NB4 (cell line): ENCODE results near the gene MIDN.

ENCODE experiments used
- POLR2A ChIP-seq: IDR thresholded peaks from 2 replicates; pipeline ENCODE4 v1.6.1; 2011; ENCODE audit warnings: mild to moderate bottlenecking; ENCODE audit not compliant: insufficient read length; ENCODE audit errors: extremely low read depth
- TF ChIP-seq, protein P1 (sequence below): IDR thresholded peaks from one replicate; pipeline ENCODE4 v1.5.1; 2012; ENCODE audit warnings: low read depth, low read length

DNA sequence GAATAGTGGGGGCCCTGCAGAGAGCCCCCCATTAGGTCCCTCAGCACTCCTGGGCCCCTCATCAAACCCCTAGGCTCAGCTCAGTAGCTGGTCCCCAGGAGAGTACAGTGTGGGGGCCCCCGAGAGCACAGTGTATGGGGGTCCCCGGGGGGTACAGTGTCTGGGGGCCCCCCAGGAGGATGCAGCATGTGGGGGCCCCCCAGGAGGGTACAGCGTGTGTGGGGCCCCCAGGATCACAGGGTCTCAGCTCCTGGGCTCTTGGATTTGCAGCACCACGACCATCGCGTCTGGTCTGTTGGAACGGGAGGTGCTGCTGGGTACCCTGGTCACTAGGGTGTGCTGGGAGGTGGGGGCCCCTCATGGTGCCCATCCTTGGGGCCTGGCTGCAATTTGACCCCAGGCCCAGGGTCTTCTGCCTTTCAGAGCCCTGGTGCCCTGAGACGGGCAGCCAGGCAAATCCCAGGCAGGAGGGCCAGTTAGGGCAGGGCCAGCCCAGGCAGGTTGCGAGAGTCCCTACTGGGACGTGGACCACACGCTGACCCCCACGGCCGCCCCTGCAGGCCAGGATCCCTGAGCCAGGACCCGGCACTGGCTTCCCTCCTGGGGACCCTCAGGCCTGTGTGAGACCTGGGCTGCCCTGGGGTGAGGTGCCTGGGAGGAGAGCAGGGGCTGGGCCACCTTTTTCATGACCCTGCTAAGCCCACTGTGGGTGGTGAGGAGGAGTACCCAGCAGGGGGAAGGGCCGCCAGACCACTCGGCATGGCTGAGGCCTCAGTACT lies 24.1 kb upstream of the MIDN start:
- TF ChIP-seq, protein P1, sequence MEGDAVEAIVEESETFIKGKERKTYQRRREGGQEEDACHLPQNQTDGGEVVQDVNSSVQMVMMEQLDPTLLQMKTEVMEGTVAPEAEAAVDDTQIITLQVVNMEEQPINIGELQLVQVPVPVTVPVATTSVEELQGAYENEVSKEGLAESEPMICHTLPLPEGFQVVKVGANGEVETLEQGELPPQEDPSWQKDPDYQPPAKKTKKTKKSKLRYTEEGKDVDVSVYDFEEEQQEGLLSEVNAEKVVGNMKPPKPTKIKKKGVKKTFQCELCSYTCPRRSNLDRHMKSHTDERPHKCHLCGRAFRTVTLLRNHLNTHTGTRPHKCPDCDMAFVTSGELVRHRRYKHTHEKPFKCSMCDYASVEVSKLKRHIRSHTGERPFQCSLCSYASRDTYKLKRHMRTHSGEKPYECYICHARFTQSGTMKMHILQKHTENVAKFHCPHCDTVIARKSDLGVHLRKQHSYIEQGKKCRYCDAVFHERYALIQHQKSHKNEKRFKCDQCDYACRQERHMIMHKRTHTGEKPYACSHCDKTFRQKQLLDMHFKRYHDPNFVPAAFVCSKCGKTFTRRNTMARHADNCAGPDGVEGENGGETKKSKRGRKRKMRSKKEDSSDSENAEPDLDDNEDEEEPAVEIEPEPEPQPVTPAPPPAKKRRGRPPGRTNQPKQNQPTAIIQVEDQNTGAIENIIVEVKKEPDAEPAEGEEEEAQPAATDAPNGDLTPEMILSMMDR, result no peak
- no peak for TF ChIP-seq POLR2A
